GM19035 (cell line): ENCODE results near the gene RAB3IL1.

Experiments
- ATAC-seq: cut with Tn5 transposase; IDR thresholded peaks from one replicate; pipeline ENCODE4 v1.9.1; 2021; ENCODE audit not compliant: unreplicated experiment

Gene RAB3IL1

GRCh38 chr11:61869429-61869707 is 48.0 kb downstream of the RAB3IL1 start:
- ATAC-seq: no peak

- ATAC-seq: no peak
These were observed 48.6 kb downstream of the RAB3IL1 start for GRCh38 chr11:61868571-61869428.

- ATAC-seq: no peak
These were observed 50.4 kb downstream of the RAB3IL1 start for GRCh38 chr11:61866958-61867343.

DNA sequence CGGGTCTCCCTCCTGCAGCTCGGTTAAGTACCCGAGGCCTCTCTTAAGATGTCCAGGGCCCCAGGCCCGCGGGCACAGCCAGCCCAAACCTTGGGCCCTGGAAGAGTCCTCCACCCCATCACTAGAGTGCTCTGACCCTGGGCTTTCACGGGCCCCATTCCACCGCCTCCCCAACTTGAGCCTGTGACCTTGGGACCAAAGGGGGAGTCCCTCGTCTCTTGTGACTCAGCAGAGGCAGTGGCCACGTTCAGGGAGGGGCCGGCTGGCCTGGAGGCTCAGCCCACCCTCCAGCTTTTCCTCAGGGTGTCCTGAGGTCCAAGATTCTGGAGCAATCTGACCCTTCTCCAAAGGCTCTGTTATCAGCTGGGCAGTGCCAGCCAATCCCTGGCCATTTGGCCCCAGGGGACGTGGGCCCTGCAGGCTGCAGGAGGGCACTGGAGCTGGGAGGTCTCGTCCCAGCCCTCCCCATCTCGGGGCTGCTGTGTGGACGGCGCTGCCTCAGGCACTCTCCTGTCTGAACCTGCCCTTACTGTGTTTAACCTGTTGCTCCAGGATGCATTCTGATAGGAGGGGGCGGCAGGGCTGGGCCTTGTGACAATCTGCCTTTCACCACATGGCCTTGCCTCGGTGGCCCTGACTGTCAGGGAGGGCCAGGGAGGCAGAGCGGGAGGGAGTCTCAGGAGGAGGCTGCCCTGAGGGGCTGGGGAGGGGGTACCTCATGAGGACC is 51.0 kb downstream of the RAB3IL1 start:
- ATAC-seq: no peak

GRCh38 chr11:61864814-61865775 is 52.3 kb downstream of the RAB3IL1 start:
- ATAC-seq: no peak

DNA sequence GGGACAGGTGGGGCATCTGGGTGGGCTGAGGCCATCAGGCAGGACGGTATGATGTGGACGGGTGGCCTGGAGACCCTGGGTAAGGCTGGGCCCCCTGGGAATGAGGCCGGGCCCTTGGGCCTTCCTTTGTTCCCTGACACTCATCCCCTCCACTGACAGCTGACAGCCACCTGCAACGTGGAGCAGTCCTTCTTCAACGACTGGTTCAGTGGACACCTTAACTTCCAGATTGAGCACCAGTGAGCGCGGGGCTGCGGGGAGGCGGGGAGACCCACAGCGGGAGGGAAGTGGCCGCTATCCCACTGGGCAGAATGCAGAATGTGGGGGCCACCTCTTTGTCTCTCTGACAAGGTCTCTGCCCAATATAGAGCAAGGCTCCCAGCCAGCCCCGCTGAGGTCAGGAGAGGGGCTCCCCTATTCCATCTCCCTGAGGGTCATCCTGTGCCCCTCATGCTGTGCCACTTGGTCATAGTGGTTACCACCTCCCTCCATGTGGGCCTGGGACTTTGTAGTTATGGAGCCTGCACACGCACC is 53.8 kb downstream of the RAB3IL1 start:
- no peak for ATAC-seq

- ATAC-seq: no peak
These were observed 54.4 kb downstream of the RAB3IL1 start for GRCh38 chr11:61862714-61863547.

DNA sequence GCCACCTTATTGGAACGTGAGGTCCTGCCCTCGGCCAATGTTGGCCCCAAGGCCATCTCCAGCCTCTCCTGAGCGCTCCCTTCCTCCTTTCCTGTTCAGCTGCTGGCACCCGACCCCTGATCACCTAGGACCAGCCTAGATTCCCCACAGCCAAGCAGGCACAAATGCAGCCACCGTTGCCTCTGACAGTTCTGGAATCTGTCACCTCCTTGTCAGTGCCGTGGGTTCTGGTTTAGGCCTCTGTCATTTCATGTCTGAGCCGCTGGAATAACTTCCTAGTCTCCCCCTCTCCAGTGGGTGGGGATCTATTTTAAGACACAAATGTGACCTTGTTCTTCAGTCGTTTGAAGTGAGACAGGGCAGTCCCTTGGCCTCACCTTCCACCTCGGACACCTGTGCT is 55.7 kb downstream of the RAB3IL1 start:
- ATAC-seq: no peak

GRCh38 chr11:61860054-61860903 is 57.1 kb downstream of the RAB3IL1 start:
- no peak for ATAC-seq

- ATAC-seq: no peak
These were observed 61.3 kb downstream of the RAB3IL1 start for GRCh38 chr11:61855939-61856680.

DNA sequence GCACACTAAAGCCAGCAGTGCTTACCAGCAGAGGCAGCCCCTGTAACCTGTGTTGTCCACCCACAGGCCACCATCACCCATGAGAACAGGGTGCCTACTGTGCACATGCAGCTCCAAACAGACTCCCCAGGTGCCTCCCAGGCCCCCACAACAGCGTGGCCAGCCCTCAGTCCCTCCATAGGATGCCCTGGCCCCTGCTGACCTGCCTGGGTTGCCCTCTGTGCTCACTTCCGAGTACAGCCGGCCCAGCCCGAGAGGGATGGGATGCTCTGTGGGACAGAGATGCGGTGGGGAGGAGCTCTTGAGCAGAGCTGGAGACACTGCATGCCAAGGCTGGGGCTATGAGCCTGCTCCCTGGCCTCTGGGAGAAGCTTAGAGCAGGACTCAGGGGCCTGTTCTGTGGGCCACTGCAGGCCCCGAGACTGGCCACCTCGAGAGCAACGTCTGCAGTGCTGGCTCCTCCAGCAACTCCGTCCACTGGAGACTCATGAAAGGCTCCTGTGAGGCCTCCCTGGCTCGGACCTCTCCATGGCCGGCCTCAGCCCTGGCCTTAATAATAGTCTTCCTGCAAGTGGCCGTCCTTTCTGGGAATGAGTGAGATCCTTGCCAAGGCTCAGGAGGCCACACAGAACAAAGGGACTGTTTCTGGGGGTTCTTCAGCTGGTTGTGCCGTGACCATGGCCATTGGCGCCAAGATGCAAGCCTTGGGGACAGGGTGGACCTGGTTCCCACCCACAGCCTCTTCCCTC is 62.2 kb downstream of the RAB3IL1 start:
- no peak for ATAC-seq

DNA sequence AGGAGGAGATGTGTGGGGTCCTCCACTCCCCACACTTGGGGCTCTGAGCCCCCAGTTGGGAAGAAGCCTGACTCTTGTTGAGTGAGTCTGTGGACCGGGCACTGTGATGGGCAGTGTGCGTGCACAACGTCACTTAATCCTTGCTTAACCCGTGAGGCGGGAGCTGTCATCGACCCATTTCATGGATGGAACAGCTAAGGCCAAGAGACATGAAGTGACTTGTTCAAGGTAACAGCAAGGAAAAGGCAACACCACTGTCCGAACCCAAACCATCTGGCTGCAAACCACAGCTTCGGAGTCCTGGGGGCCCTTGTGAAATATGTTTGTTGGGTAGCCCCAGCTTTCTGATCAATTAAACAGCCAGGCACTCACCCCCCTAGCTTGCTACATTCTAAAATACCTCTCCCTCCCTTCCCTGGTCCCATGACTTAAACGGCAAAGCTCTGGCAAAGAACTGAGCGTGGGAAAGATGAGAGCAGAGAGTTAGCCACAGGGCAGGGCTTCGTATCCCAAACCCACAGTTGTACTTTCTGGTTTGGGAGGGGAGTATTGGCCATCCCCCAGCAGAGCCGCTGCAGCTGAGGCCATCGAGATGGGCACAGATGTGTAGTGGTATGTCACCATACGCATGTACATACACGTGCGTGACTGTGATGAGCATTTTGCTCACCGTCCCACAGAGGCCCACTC is 63.0 kb downstream of the RAB3IL1 start:
- ATAC-seq: no peak

GRCh38 chr11:61853698-61854169 is 63.6 kb downstream of the RAB3IL1 start:
- ATAC-seq: no peak

DNA sequence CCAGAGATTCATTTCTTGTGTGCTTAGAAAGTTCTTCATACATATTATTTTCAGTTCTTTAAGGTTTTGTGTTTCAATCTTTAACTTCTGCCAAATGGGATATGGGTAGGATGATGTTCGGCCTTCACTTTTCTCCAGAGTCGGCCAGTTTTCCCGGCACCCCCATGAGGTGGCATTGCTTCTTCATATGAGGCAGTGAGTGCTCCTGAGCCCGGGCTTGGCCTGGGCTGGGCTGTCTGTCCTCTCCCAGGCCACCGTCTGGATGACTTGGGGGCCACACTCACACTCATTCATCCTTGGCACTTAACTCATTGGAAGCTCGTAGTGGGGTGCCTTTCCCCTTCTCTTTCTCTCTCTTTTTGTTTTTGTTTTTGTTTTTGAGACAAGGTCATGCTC is 65.5 kb downstream of the RAB3IL1 start:
- no peak for ATAC-seq

DNA sequence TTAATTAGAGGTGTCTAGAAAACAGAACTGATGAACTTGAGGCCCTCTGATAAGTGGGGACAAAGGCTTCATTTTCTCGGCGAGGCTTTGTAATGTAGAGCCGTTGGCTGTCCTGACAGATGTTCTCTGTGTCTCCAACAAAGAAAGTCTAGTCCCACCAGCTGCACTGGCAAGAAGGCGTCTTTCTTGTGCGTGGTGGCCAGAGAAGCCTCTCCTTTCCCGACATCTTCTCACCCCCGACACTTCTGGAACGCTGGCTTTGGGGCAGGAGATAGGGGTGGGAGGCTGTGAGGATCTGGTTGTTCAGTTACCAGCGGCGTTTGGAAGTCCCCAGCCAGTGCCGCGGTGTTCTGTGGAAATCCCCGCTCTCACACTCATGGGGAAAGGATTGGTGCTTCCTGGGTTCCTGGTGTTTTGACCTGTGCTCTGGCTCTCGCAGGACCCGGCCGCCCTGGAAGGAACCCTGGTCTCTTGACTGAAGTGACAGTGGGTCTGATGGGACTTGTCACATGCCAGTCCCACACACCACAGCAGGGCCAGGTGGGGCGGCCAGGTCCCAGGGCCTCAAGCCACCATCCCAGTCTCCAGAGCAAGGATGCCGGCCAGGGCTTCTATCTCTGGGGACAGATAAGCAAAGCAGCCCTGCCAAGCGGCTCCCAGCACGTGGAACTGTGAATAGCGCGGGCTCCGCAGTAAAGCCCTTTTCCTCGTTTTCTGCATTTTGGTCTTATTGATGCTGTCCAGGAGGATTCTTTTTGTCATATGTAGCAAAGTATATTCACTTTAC is 66.1 kb downstream of the RAB3IL1 start:
- no peak for ATAC-seq

GRCh38 chr11:61850687-61851086 is 66.7 kb downstream of the RAB3IL1 start:
- no peak for ATAC-seq
